K562 (cell line): ENCODE measurements around the gene BARHL2. TPM values are rescaled to one million over a fixed set of nuclear protein-coding genes. Genes with fewer than 3 reads are reported as not detected.

Experiments used
- ATAC-seq: fragments of 200-7000 bp; cut with Tn5 transposase; 3 replicates; pipeline ENCODE4 v1.9.1; 2020; ENCODE audit warnings: moderate library complexity
- BruUV-seq: library from RNA; stranded (reverse); fragments of 400-500 nt; replicated peaks from 2 replicates; lab custom pipeline; 2021; lab: Mats Ljungman, UMichigan
- CTCF ChIA-PET: fragments of 300-600 bp; formaldehyde crosslinking; extraction: SDS; loops from one replicate; lab custom pipeline; 2021; ENCODE audit warnings: low intra/inter-chr PET ratio; lab: Yijun Ruan, JAX
- POLR2A ChIA-PET: fragments of 300-600, 350-650 bp; sonication (Branson Sonifier 250); formaldehyde crosslinking; extraction: SDS; loops from one replicate; lab custom pipeline; 2021; ENCODE audit warnings: antibody characterized with exemption, inconsistent platforms; lab: Yijun Ruan, JAX
- DNase-seq, 4 experiments: peaks; one replicate each; pipeline versions ENCODE4 v3.0.0 to v3.0.0-alpha.2; 2011 to 2018; ENCODE audit warnings: low spot score in 3 of 4, mixed read lengths in 3 of 4; ENCODE audit errors: extremely low read depth in 1 of 4
- FAIRE-seq: peaks from 2 replicates; lab custom pipeline; 2011; peaks lifted over from hg19 to GRCh38; lab: Jason Lieb, UNC
- H2AFZ ChIP-seq: 2 replicates; pipeline ENCODE4 v1.6.0; 2011; ENCODE audit warnings: low read depth, low read length, control low read depth, inconsistent platforms
- H3K27ac ChIP-seq: fragments of 200-600 bp; 3 replicates; pipeline ENCODE4 v1.8.0; 2011; ENCODE audit warnings: low read depth, mild to moderate bottlenecking, control low read depth, inconsistent platforms, low read length, moderate library complexity, mixed read lengths; ENCODE audit errors: extremely low read depth
- H3K27me3 ChIP-seq, 2 experiments: fragments of 300-600 bp in 1 of 2; 2 replicates in 1 of 2; 3 replicates in 1 of 2; pipeline versions ENCODE4 v1.6.0 to v1.8.0; 2011; ENCODE audit warnings: inconsistent platforms in 2 of 2, low read length in 2 of 2, mild to moderate bottlenecking in 1 of 2, mixed read lengths in 1 of 2, moderate library complexity in 1 of 2; ENCODE audit not compliant: control insufficient read depth in 2 of 2, insufficient read depth in 2 of 2
- H3K36me3 ChIP-seq: fragments of 300-600 bp; 3 replicates; pipeline ENCODE4 v1.8.0; 2011; ENCODE audit warnings: mild to moderate bottlenecking, low read length, inconsistent platforms; ENCODE audit not compliant: control insufficient read depth, insufficient read depth
- H3K4me1 ChIP-seq, 2 experiments: fragments of 200-600 bp in 1 of 2; replicated peaks in 1 of 2; 2 replicates in 1 of 2; 3 replicates in 1 of 2; pipeline versions ENCODE4 v1.5.1 to v1.8.0; 2011; ENCODE audit warnings: inconsistent platforms in 2 of 2, low read length in 2 of 2, mild to moderate bottlenecking in 1 of 2, mixed read lengths in 1 of 2, moderate library complexity in 1 of 2; ENCODE audit not compliant: control insufficient read depth in 2 of 2, insufficient read depth in 2 of 2
- H3K4me2 ChIP-seq: 2 replicates; pipeline ENCODE4 v1.6.1; 2011; ENCODE audit warnings: low read length, control low read depth, inconsistent platforms, mixed read lengths; ENCODE audit not compliant: insufficient read depth
- H3K4me3 ChIP-seq: fragments of 200-600 bp; sonication (generic), shearing (Covaris generic); 2 replicates; pipeline ENCODE4 v1.5.1; 2016; ENCODE audit warnings: control low read depth, inconsistent platforms
- H3K79me2 ChIP-seq: fragments of 200-600 bp; 3 replicates; pipeline ENCODE4 v1.8.0; 2011; ENCODE audit warnings: low read length, inconsistent platforms; ENCODE audit not compliant: control insufficient read depth, insufficient read depth
- H3K9ac ChIP-seq, 2 experiments: 2 replicates each; pipeline versions ENCODE4 v1.6.0 to v1.6.1; 2011; ENCODE audit warnings: low read depth in 2 of 2, low read length in 2 of 2, control low read depth in 1 of 2, inconsistent platforms in 1 of 2, mild to moderate bottlenecking in 1 of 2, mixed read lengths in 1 of 2; ENCODE audit not compliant: insufficient read depth in 1 of 2
- H3K9me1 ChIP-seq: one replicate; pipeline ENCODE4 v1.6.0; 2011; ENCODE audit warnings: inconsistent platforms, mild to moderate bottlenecking, low read length, moderate library complexity; ENCODE audit not compliant: control insufficient read depth, insufficient read depth
- H3K9me3 ChIP-seq: replicated peaks from 2 replicates; pipeline ENCODE4 v1.5.1; 2011; ENCODE audit warnings: low read depth, low read length, inconsistent platforms; ENCODE audit not compliant: control insufficient read depth, insufficient read depth
- H4K20me1 ChIP-seq: replicated peaks from 2 replicates; pipeline ENCODE4 v1.6.1; 2011; ENCODE audit warnings: low read length, inconsistent platforms, mixed read lengths; ENCODE audit not compliant: control insufficient read depth, insufficient read depth
- CEBPG ChIP-seq, 3 experiments: fragments of 200-800 bp in 1 of 3; sonication (Bioruptor generic) in 1 of 3; sonication (generic) in 1 of 3; formaldehyde crosslinking in 1 of 3; IDR thresholded peaks in 2 of 3; conservative IDR thresholded peaks in 1 of 3; 2 replicates each; pipeline versions ENCODE4 v1.6.1 to v1.8.0; 2016 to 2022; ENCODE audit warnings: missing compliant biosample characterization in 2 of 3, missing genetic modification characterization in 2 of 3, mild to moderate bottlenecking in 1 of 3, missing genetic modification reagents in 1 of 3
- CTBP1 ChIP-seq: fragments of 450-650 bp; IDR thresholded peaks from 2 replicates; pipeline ENCODE4 v1.6.1; 2016; ENCODE audit warnings: borderline replicate concordance
- ILK ChIP-seq: fragments of 450-650 bp; IDR thresholded peaks from 2 replicates; pipeline ENCODE4 v1.6.1; 2016; ENCODE audit warnings: missing genetic modification characterization, low read depth, mild to moderate bottlenecking, missing compliant biosample characterization, moderate library complexity, borderline replicate concordance
- SMAD3 ChIP-seq: fragments of 450-650 bp; formaldehyde crosslinking; conservative IDR thresholded peaks from 2 replicates; pipeline ENCODE4 v1.4.0; 2020; ENCODE audit warnings: mild to moderate bottlenecking
- TARDBP ChIP-seq: fragments of 450-650 bp; IDR thresholded peaks from 2 replicates; pipeline ENCODE4 v1.6.1; 2016
- TBP ChIP-seq: optimal IDR thresholded peaks from 2 replicates; pipeline ENCODE3; 2011; ENCODE audit warnings: low read depth, low read length, improper control_type of control experiment
- ZFX ChIP-seq: sonication (generic); formaldehyde crosslinking; IDR thresholded peaks from 2 replicates; pipeline ENCODE4 v1.8.0; 2022; ENCODE audit warnings: mild to moderate bottlenecking, missing genetic modification reagents, moderate library complexity
- ZNF212 ChIP-seq: fragments of 450-650 bp; formaldehyde crosslinking; IDR thresholded peaks from 2 replicates; pipeline ENCODE4 v1.4.0; 2020; ENCODE audit warnings: mild to moderate bottlenecking
- WGBS: fragments of 100-300 bp; shearing (Covaris generic); methylation state at CpG from one replicate; pipeline ENCODE4 v1.1.6; 2016; ENCODE audit warnings: low coverage, mixed read lengths; ENCODE audit not compliant: insufficient coverage; ENCODE audit errors: missing lambda C conversion rate; 5-methylcytosine and 5-hydroxymethylcytosine counted together
- in situ Hi-C: fragments of 300-500 bp; cut with MboI; formaldehyde crosslinking; loops from 4 replicates; pipeline ENCODE4 v1.15.0; 2018; ENCODE audit warnings: inconsistent platforms, mixed read lengths
- intact Hi-C: fragments of 100-400 bp; cut with micrococcal nuclease; formaldehyde crosslinking; loops from 2 replicates; pipeline ENCODE4 v1.14.2; 2022
- polyA plus RNA-seq, 8 experiments: library from polyadenylated mRNA; depleted of rRNA in 4 of 8; stranded (reverse) in 5 of 8; unstranded in 3 of 8; fragments of >200 nt; fragmentation: Nextera tagmentation in 2 of 8; fragmentation: Illumina TruSeq in 1 of 8; extraction: Ambion mirVana in 2 of 8; extraction: Trizol in 1 of 8; gene quantifications; 2 replicates each; pipeline versions ENCODE4 v1.2.1 to v1.2.3, GENCODE V29; 2011 to 2014; ENCODE audit warnings: inconsistent platforms in 1 of 8, missing spikeins in 1 of 8
- total RNA-seq, 7 experiments: library from RNA; depleted of rRNA in 6 of 7; stranded (reverse); fragments of >200 nt in 6 of 7; fragmentation: Illumina TruSeq in 2 of 7; extraction: Trizol in 2 of 7; gene quantifications; 2 replicates each; pipeline versions ENCODE4 v1.2.1 to v1.2.3, GENCODE V29; 2011 to 2021; ENCODE audit warnings: low replicate concordance in 1 of 7

BARHL2 gene
- total and polyA plus RNA-seq, 9 of the 15 experiments (the other 6 are each of a cell fraction or from before 2014, with no cell fraction given) = 0.06 to 0.11 (median 0.09) TPM; not detected in 6

DNA sequence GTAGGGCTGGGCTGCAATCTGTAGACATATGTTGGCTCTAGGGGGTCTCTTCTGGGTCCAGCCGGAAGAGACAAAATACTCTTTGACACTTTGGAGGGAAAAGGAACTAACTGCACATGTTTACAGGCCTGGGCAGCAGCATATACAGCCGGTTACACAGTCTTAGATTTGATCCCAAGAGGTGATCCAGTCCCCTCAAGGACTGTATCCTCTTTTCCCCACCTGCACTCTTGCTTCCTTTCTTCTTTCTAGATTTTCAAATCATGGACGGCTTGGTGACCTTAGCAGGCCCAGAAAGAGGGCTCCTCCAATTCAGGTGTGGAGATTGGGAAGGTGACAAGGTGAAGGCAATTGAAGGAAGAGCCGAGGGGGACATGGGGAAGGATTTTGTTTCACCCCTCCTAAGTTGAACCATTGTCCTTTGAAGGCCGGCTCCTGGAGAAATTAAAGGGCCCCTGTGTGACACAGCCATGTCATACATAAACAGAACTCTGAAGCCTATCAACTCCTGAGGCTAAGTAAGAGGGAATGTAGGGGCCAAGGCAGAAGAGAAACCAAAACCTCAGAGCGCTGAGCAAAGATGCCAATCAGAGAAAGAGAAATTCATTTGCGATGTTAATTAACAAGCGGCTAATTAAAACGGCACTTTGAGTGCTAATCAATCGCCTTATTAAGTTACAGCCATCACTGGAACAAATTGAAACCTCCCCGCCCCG, 5.9 kb upstream of the BARHL2 start:
- peaks cover 0 to 17% of the 10 kb centered on the region in 2 experiments; a peak in 2 of 5 replicates for H3K4me1 ChIP-seq
- no peak overlapping the region for H3K27ac ChIP-seq
- intact Hi-C loops (loop anchor here (5.0 kb wide), 1 partner anchor 89 kb away; no protein-coding TSS in a partner anchor), in situ Hi-C loops (loop anchor here (10.0 kb wide), 2 partner anchors 242 to 442 kb away; no protein-coding TSS in a partner anchor)
- H2AFZ ChIP-seq = no peak overlapping the region
- TF ChIP-seq ZFX (CRISPR knock-in tag) (no peak), CTBP1 (no peak), SMAD3 (no peak), TBP (no peak), ZNF212 (CRISPR knock-in tag) (no peak), TARDBP (no peak), ILK (tag) (no peak), CEBPG (CRISPR knock-in tag; IDR thresholded peaks at IDR 0.05) (no peak), CEBPG (tag; conservative IDR thresholded peaks at IDR 0.05 in 1 of 2, IDR thresholded peaks at IDR 0.05 in 1 of 2) (no peak)
- H3K4me3 ChIP-seq = no peak overlapping the region
- ChIA-PET CTCF (no interaction called here), POLR2A (interaction anchor here (0.7 kb wide), 1 partner anchor 59 kb away, joined by 4 read pairs; no protein-coding TSS in a partner anchor)
- H4K20me1 ChIP-seq = no peaks in the 10 kb centered on the region
- no peaks in the 10 kb centered on the region for H3K9me3 ChIP-seq
- 62% methylated on average over 12 of the region's 12 CpGs for WGBS
- H3K27me3 ChIP-seq = no peaks in the 10 kb centered on the region
- FAIRE-seq = no peak
- no peak overlapping the region for H3K9ac ChIP-seq
- DNase-seq = no peak
- no peaks in the 10 kb centered on the region for H3K36me3 ChIP-seq
- H3K4me2 ChIP-seq = no peak overlapping the region
- no peak for ATAC-seq
- no peaks in the 10 kb centered on the region for H3K9me1 ChIP-seq
- H3K79me2 ChIP-seq = no peaks in the 10 kb centered on the region
- BruUV-seq = no TSS peak
